Subcutaneous adipose tissue (tissue), 4 donors: ENCODE data around the gene ZNF574. TPM values are rescaled to one million over a fixed set of nuclear protein-coding genes. Genes with fewer than 3 reads are reported as not detected.

Source experiments
- total RNA-seq, 4 donors: library from RNA; depleted of rRNA; stranded (reverse); fragments of >200 nt; gene quantifications; one replicate each; pipeline ENCODE4 v1.1.0, GENCODE V29; 2016
- TF ChIP-seq, protein P1 (sequence below): fragments of 450-650 bp; IDR thresholded peaks from one replicate; pipeline ENCODE4 v1.5.1; 2016; ENCODE audit warnings: low read depth, mild to moderate bottlenecking, control low read depth, antibody characterized with exemption, moderate library complexity

Gene ZNF574
- total RNA-seq, 4 donors from 2014 or later: 8.2 to 11.7 (median 9.9) TPM

DNA sequence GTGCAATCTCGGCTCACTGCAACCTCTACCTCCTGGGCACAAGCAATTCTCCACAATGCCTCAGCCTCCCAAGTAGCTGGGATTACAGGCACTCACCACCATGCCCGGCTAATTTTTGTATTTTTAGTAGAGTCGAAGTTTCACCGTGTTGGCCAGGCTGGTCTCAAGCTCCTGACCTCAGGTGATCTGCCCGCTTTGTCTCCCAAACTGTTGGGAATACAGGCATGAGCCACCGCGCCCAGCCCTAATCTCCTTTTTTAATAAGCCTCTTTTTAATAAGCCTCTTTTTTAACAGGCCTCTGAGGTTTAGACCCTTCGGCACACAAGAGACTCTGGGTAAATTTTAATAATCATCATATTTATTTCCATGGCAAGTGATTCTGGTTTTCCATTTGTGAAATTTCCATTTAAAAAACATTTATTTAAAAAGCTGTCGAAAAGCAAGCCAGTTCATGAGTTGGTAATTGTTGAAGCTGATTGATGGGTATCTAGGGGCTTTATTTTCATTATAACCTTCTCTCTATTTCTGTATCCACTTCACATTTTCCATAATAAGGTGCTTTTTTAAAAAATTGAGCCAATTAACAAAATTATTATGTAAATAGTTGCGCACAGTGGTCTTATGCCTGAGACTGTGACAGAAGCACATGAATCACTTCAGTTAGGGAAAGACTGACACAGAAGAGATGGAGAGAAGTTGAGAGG lies 44.5 kb downstream of the ZNF574 start:
- TF ChIP-seq, protein P1, sequence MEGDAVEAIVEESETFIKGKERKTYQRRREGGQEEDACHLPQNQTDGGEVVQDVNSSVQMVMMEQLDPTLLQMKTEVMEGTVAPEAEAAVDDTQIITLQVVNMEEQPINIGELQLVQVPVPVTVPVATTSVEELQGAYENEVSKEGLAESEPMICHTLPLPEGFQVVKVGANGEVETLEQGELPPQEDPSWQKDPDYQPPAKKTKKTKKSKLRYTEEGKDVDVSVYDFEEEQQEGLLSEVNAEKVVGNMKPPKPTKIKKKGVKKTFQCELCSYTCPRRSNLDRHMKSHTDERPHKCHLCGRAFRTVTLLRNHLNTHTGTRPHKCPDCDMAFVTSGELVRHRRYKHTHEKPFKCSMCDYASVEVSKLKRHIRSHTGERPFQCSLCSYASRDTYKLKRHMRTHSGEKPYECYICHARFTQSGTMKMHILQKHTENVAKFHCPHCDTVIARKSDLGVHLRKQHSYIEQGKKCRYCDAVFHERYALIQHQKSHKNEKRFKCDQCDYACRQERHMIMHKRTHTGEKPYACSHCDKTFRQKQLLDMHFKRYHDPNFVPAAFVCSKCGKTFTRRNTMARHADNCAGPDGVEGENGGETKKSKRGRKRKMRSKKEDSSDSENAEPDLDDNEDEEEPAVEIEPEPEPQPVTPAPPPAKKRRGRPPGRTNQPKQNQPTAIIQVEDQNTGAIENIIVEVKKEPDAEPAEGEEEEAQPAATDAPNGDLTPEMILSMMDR: no peak

DNA sequence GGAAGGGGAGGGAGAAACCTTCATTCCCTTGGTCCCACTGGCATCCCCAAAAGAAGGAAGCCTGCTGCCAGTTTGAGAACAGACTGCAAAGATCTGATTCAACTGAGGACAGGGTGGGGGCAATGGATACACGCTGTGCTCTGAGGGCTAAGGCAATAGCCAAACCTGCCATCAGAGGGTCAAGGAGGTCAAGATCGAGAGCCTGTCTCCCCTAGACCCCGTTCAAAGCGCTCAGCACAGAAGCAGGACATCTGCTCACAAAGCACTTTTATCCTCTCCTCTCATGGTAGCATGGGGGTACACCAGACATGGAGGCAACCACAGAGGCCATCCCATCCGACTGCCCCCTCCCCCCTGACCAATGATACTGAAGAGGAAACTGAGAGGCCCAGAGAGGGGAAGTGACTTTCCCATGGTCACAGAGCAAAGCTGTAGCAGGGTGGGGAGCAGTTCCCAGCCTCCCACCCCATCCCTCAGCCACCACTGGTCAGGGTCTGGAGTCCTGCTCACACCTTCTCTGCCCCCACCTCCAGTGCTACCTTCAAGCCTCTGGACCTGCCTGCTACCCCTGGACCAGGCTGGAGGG lies 45.2 kb downstream of the ZNF574 start:
- TF ChIP-seq, protein P1: no peak

DNA sequence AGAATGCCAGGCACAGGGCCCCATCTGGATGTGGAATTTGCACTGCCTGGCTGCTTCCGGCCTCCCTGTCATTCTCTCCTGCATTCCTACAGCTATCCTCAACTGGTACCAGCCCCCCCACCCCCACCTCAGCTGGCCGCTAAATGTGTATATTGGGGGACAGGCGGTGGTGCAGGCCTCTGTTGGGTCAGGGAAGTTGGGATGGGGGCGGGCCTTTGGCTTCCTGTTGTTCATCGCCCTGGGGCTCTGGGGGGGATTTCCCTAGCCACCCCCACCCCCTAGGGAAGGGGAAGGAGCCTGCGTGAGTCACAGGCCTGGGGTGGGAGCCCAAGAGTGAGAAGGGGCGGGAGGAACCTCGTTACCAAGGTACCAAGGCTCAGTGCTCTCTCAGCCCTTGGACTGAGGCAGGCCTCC lies 45.7 kb downstream of the ZNF574 start:
- TF ChIP-seq, protein P1: no peak

DNA sequence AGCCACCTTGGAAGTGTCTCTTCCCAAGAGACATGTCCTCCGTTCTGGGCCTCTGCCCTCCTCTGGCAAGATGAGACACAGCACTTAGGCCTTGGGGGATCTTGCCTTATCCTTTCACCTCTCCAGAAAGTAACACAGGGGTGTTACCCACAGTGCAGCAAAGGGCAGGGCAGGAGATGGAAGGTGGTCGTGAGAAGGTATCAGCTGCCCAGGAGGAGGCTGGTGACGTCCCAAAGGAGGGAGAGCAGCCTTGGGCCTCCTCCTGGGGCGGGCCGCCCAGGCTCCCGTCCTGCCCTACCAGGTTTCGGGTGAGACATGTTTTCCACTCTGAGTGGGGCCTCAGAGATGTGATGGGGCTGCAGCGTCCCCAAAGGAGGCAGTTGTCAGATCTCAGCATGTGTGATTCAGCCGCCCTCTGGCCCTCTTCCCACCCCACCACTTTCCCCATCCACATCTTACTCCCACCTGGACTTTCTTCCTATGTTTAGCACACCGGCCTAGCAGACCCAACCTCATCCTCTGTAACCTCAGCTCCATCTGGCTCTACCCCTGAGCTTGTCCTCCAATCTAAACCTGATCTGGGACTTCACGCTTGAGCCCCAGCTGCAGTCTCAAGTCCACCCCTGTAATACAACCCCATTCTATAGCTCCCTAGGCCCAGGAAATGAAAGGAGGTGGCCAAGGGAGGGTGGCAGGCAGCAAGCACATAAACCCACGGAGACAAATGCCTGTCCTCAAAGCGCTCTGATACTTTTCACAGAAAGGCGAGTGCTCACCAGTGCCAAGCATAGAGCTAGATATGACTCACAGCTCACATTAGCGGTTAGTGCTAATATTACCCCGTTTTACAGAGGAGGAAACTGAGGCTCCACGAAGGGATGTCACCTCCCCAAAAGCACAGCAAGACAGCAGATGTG lies 47.0 kb downstream of the ZNF574 start:
- TF ChIP-seq, protein P1: no peak

DNA sequence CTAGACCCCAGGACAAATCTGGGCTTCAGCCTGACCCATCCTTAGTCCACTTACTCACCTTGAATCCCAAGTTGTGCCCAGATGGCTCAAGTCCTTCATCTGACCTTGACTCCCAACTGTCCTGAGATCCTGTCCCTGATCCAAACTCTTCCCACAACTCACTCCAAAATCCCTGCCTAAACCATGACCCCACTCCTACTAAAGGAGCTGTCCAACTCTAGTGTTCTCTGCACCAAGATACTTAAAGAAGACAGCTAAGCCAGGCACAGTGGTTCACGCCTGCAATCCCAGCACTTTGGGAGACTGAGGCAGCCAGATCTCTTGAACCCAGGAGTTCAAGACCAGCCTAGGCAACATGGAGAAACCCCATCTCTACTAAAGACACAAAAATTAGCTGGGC lies 47.8 kb downstream of the ZNF574 start:
- TF ChIP-seq, protein P1: no peak

DNA sequence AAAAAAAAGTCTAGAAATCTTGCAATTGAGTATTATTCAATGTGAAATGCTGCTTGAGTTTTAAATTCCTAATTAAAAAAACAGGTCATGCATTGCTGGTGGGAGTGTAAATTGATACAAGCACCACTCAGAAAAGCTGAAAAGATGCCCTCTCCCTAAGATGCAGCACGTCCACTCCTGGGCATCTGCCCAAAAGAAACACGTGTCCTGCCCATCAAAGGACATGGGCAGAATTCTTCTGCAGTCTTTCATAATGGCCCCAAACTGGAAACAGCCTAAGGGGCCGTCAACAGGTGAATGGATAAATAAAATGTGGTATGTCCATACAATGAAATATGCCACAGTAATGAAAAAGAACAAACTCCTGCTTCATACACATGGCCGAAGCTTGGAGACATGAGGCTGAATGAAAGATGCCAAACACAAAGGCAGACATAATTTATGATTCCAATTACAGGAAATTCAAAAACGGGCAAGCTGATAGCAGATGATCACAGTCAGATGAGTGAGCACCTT lies 48.5 kb downstream of the ZNF574 start:
- TF ChIP-seq, protein P1: no peak

DNA sequence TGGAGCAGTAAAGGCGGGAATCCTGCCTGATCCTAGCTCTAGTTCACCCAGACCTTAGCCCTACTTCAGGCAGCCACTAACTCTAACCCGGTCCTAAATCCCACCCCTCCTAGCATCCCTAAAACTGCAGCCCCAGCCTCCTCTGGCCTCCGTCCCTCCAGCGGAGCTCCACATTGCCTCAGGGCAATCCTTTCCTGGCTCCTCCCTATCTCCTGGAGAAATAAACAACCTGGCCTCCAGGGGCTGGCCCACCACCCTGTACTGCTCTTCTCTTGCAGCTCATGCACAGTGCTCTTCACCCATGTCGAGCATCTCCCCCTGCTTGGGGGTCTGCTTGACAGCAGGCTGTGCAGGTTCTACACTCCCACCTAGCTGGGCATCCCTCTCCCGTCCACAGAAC lies 49.6 kb downstream of the ZNF574 start:
- TF ChIP-seq, protein P1: no peak
